Measurements from ENCODE around the gene RASSF5. TPM values are rescaled to one million over a fixed set of nuclear protein-coding genes. Genes with fewer than 3 reads are reported as not detected.

The RASSF5 gene
- total RNA-seq, 1 experiment from 2014 or later: 7.9 TPM

GRCh38 chr1:206547104-206547503, 39.8 kb downstream of the RASSF5 start:
- no peak for DNase-seq (ENCODE audit: low spot score)

- DNase-seq (ENCODE audit: low spot score): peak; percentile 14
These were observed 43.1 kb downstream of the RASSF5 start for GRCh38 chr1:206550446-206550845.

GRCh38 chr1:206551296-206551985, 44.1 kb downstream of the RASSF5 start:
- no peak for DNase-seq (ENCODE audit: low spot score)

- DNase-seq (ENCODE audit: low spot score): no peak
These were observed 44.6 kb downstream of the RASSF5 start for GRCh38 chr1:206551986-206552326.

- DNase-seq (ENCODE audit: low spot score): no peak
These were observed 46.9 kb downstream of the RASSF5 start for GRCh38 chr1:206554211-206554610.

GRCh38 chr1:206554701-206555472, 47.6 kb downstream of the RASSF5 start:
- DNase-seq (ENCODE audit: low spot score): no peak

GRCh38 chr1:206555473-206555935, 48.2 kb downstream of the RASSF5 start:
- no peak for DNase-seq (ENCODE audit: low spot score)

- no peak for DNase-seq (ENCODE audit: low spot score)
These were observed 48.9 kb downstream of the RASSF5 start for GRCh38 chr1:206556047-206556749.

GRCh38 chr1:206556750-206557635, 49.7 kb downstream of the RASSF5 start:
- peak; percentile 53 for DNase-seq (ENCODE audit: low spot score)

GRCh38 chr1:206557636-206558473, 50.5 kb downstream of the RASSF5 start:
- peak; percentile 44 for DNase-seq (ENCODE audit: low spot score)

GRCh38 chr1:206558794-206559671, 51.7 kb downstream of the RASSF5 start:
- peak; percentile 19 for DNase-seq (ENCODE audit: low spot score)

GRCh38 chr1:206559672-206559995, 52.3 kb downstream of the RASSF5 start:
- peak; percentile 37 for DNase-seq (ENCODE audit: low spot score)

- DNase-seq (ENCODE audit: low spot score): peak; percentile 53
These were observed 52.8 kb downstream of the RASSF5 start for GRCh38 chr1:206560007-206560716.

GRCh38 chr1:206563367-206564207, 56.3 kb downstream of the RASSF5 start:
- no peak for DNase-seq (ENCODE audit: low spot score)

GRCh38 chr1:206565995-206566394, 58.7 kb downstream of the RASSF5 start:
- no peak for DNase-seq (ENCODE audit: low spot score)

GRCh38 chr1:206566999-206567398, 59.7 kb downstream of the RASSF5 start:
- DNase-seq (ENCODE audit: low spot score): no peak

- DNase-seq (ENCODE audit: low spot score): no peak
These were observed 60.9 kb downstream of the RASSF5 start for GRCh38 chr1:206568256-206568655.

- no peak for DNase-seq (ENCODE audit: low spot score)
These were observed 61.5 kb downstream of the RASSF5 start for GRCh38 chr1:206568779-206569352.

Measured in HT-29 (cell line).